ENCODE measurements around the gene PDYN.

Gene PDYN

GRCh38 chr20:1945660-1946059, 48.2 kb downstream of the PDYN start:
- H4K20me1 ChIP-seq (ENCODE audit: control insufficient read depth, insufficient read depth, low read depth, low read length): no peaks in the 10 kb centered on the region
- no peaks in the 10 kb centered on the region for H3K4me1 ChIP-seq (ENCODE audit: control insufficient read depth, low read length)
- H3K79me2 ChIP-seq (ENCODE audit: control insufficient read depth, low read length): no peaks in the 10 kb centered on the region
- H3F3A ChIP-seq (ENCODE audit: control insufficient read depth, insufficient read depth): no peaks in the 10 kb centered on the region
- no peak for TF ChIP-seq CTCF (IDR thresholded peaks at IDR 0.05; ENCODE audit: low read depth, low read length, poor library complexity, severe bottlenecking)
- no peak for TF ChIP-seq EZH2phosphoT487 (IDR thresholded peaks at IDR 0.05; ENCODE audit: borderline replicate concordance, low read length)
- no peak overlapping the region for H3K4me3 ChIP-seq (ENCODE audit: low read length)
- no peak overlapping the region for H3K27ac ChIP-seq (ENCODE audit: low read depth, low read length)
- H3K27me3 ChIP-seq (ENCODE audit: control insufficient read depth, low read length): peaks cover 37% of the 10 kb centered on the region
- no peaks in the 10 kb centered on the region for H3K9me2 ChIP-seq (replicated peaks; ENCODE audit: control insufficient read depth, low read length)
- no peaks in the 10 kb centered on the region for H3K9me3 ChIP-seq (ENCODE audit: control insufficient read depth, insufficient read depth, low read length)
- no peak overlapping the region for H3K4me2 ChIP-seq (ENCODE audit: low read length)
- H3K36me3 ChIP-seq (ENCODE audit: control insufficient read depth, low read length): no peaks in the 10 kb centered on the region

- H3K79me2 ChIP-seq (ENCODE audit: control insufficient read depth, low read length): no peaks in the 10 kb centered on the region
- no peaks in the 10 kb centered on the region for H3F3A ChIP-seq (ENCODE audit: control insufficient read depth, insufficient read depth)
- no peak for TF ChIP-seq CTCF (IDR thresholded peaks at IDR 0.05; ENCODE audit: low read depth, low read length, poor library complexity, severe bottlenecking)
- no peak overlapping the region for H3K27ac ChIP-seq (ENCODE audit: low read depth, low read length)
- no peaks in the 10 kb centered on the region for H3K36me3 ChIP-seq (ENCODE audit: control insufficient read depth, low read length)
- H3K4me3 ChIP-seq (ENCODE audit: low read length): no peak overlapping the region
- H3K9me3 ChIP-seq (ENCODE audit: control insufficient read depth, insufficient read depth, low read length): no peaks in the 10 kb centered on the region
- no peak overlapping the region for H3K4me2 ChIP-seq (ENCODE audit: low read length)
- no peaks in the 10 kb centered on the region for H4K20me1 ChIP-seq (ENCODE audit: control insufficient read depth, insufficient read depth, low read depth, low read length)
- H3K27me3 ChIP-seq (ENCODE audit: control insufficient read depth, low read length): peaks cover 35% of the 10 kb centered on the region
- H3K4me1 ChIP-seq (ENCODE audit: control insufficient read depth, low read length): no peaks in the 10 kb centered on the region
- H3K9me2 ChIP-seq (replicated peaks; ENCODE audit: control insufficient read depth, low read length): no peaks in the 10 kb centered on the region
Measured at GRCh38 chr20:1945134-1945618, 48.7 kb downstream of the PDYN start.

- Histone ChIP-seq H3F3A (ENCODE audit: control insufficient read depth, insufficient read depth) (no peaks in the 10 kb centered on the region), H3K9me3 (ENCODE audit: control insufficient read depth, insufficient read depth, low read length) (no peaks in the 10 kb centered on the region), H3K79me2 (ENCODE audit: control insufficient read depth, low read length) (no peaks in the 10 kb centered on the region), H3K4me2 (ENCODE audit: low read length) (no peak overlapping the region), H4K20me1 (ENCODE audit: control insufficient read depth, insufficient read depth, low read depth, low read length) (no peaks in the 10 kb centered on the region), H3K4me1 (ENCODE audit: control insufficient read depth, low read length) (no peaks in the 10 kb centered on the region), H3K27me3 (ENCODE audit: control insufficient read depth, low read length) (peaks cover 32% of the 10 kb centered on the region), H3K27ac (ENCODE audit: low read depth, low read length) (no peak overlapping the region), H3K36me3 (ENCODE audit: control insufficient read depth, low read length) (no peaks in the 10 kb centered on the region), H3K4me3 (ENCODE audit: low read length) (no peak overlapping the region), H3K9me2 (replicated peaks; ENCODE audit: control insufficient read depth, low read length) (no peaks in the 10 kb centered on the region)
- TF ChIP-seq CTCF (IDR thresholded peaks at IDR 0.05; ENCODE audit: low read depth, low read length, poor library complexity, severe bottlenecking): no peak
- TF ChIP-seq EZH2phosphoT487 (IDR thresholded peaks at IDR 0.05; ENCODE audit: borderline replicate concordance, low read length): no peak
Measured at GRCh38 chr20:1944345-1945091, 49.3 kb downstream of the PDYN start.
